GM18951 (cell line): ENCODE measurements around the gene GPSM1.

Experiments used
- POLR2A ChIP-seq: IDR thresholded peaks from 4 replicates; pipeline ENCODE4 v1.6.1; 2011; ENCODE audit warnings: mild to moderate bottlenecking; ENCODE audit not compliant: insufficient read length, insufficient read depth; ENCODE audit errors: extremely low read depth
- in situ Hi-C: fragments of 300-500 bp; cut with MboI; formaldehyde crosslinking; loops from one replicate; pipeline ENCODE4 v1.12.0; 2022; ENCODE audit warnings: low sequenced_read_pairs, mixed read lengths, inconsistent platforms; ENCODE audit not compliant: unreplicated experiment

The GPSM1 gene

GRCh38 chr9:136285501-136286358 is 41.6 kb upstream of the GPSM1 start:
- no peak for TF ChIP-seq POLR2A
- in situ Hi-C loops: no loop called here

- TF ChIP-seq POLR2A: no peak
- in situ Hi-C loops: no loop called here
These were observed 40.9 kb upstream of the GPSM1 start for GRCh38 chr9:136286359-136286986.

- in situ Hi-C loops: no loop called here
- no peak for TF ChIP-seq POLR2A
These were observed 40.4 kb upstream of the GPSM1 start for GRCh38 chr9:136286987-136287379.

- TF ChIP-seq POLR2A: no peak
- in situ Hi-C loops: no loop called here
These were observed 39.2 kb upstream of the GPSM1 start for GRCh38 chr9:136287960-136288753.

GRCh38 chr9:136289651-136290507 is 37.5 kb upstream of the GPSM1 start:
- in situ Hi-C loops: no loop called here

GRCh38 chr9:136290508-136291000 is 36.8 kb upstream of the GPSM1 start:
- in situ Hi-C loops: no loop called here

More at GRCh38 chr9:136289651-136290507, 37.5 kb upstream of the GPSM1 start:
- no peak for TF ChIP-seq POLR2A

GRCh38 chr9:136291306-136292025 is 35.9 kb upstream of the GPSM1 start:
- in situ Hi-C loops: no loop called here
- TF ChIP-seq POLR2A: no peak

More at GRCh38 chr9:136290508-136291000, 36.8 kb upstream of the GPSM1 start:
- TF ChIP-seq POLR2A: no peak

GRCh38 chr9:136292026-136292538 is 35.3 kb upstream of the GPSM1 start:
- in situ Hi-C loops: no loop called here
- TF ChIP-seq POLR2A: no peak

GRCh38 chr9:136292591-136293448 is 34.5 kb upstream of the GPSM1 start:
- no peak for TF ChIP-seq POLR2A
- in situ Hi-C loops: no loop called here

GRCh38 chr9:136293476-136294077 is 33.8 kb upstream of the GPSM1 start:
- TF ChIP-seq POLR2A: no peak

GRCh38 chr9:136294437-136294836 is 32.9 kb upstream of the GPSM1 start:
- in situ Hi-C loops: no loop called here
- no peak for TF ChIP-seq POLR2A

More at GRCh38 chr9:136293476-136294077, 33.8 kb upstream of the GPSM1 start:
- in situ Hi-C loops: no loop called here

- no peak for TF ChIP-seq POLR2A
- in situ Hi-C loops: no loop called here
These were observed 32.3 kb upstream of the GPSM1 start for GRCh38 chr9:136295055-136295454.
